CD14-positive monocyte (primary cell): ENCODE measurements around the gene PDCL3. TPM values are rescaled to one million over a fixed set of nuclear protein-coding genes. Genes with fewer than 3 reads are reported as not detected.
A peak's percentile ranks its signal among the peaks of the same experiment; 100 is the strongest.

Source experiments
- DNase-seq, 3 donors: peaks; one replicate each; pipeline ENCODE4 v3.0.0-alpha.2; 2011 to 2022
- H2AFZ ChIP-seq: 2 replicates; pipeline ENCODE4 v1.6.0; 2012; ENCODE audit warnings: mild to moderate bottlenecking, low read depth, low read length, inconsistent platforms; ENCODE audit not compliant: insufficient read depth, poor library complexity, severe bottlenecking
- H3K27ac ChIP-seq, 2 donors: 1 replicate in 1 of 2; 2 replicates in 1 of 2; pipeline ENCODE4 v1.5.1; 2012 to 2013; ENCODE audit warnings: low read length in 2 of 2, control low read depth in 1 of 2, inconsistent platforms in 1 of 2, low read depth in 1 of 2, mild to moderate bottlenecking in 1 of 2
- H3K27me3 ChIP-seq, 2 donors: one replicate each; pipeline versions ENCODE4 v1.6.0 to v1.6.1; 2011 to 2013; ENCODE audit warnings: low read length in 2 of 2; ENCODE audit not compliant: control insufficient read depth in 2 of 2, insufficient read depth in 2 of 2
- H3K36me3 ChIP-seq, 2 donors: replicated peaks in 1 of 2; 1 replicate in 1 of 2; 2 replicates in 1 of 2; pipeline versions ENCODE4 v1.5.1 to v1.6.1; 2012 to 2013; ENCODE audit warnings: low read length in 2 of 2, control low read depth in 1 of 2, inconsistent platforms in 1 of 2, mild to moderate bottlenecking in 1 of 2; ENCODE audit not compliant: insufficient read depth in 2 of 2, control insufficient read depth in 1 of 2
- H3K4me1 ChIP-seq, 2 donors: 1 replicate in 1 of 2; 2 replicates in 1 of 2; pipeline versions ENCODE4 v1.5.1 to v1.6.1; 2012 to 2013; ENCODE audit warnings: low read length in 2 of 2, control low read depth in 1 of 2, inconsistent platforms in 1 of 2, mild to moderate bottlenecking in 1 of 2, moderate library complexity in 1 of 2; ENCODE audit not compliant: insufficient read depth in 2 of 2, control insufficient read depth in 1 of 2
- H3K4me2 ChIP-seq: replicated peaks from 2 replicates; pipeline ENCODE3; 2012; ENCODE audit warnings: low read length, moderate library complexity, mild to moderate bottlenecking; ENCODE audit not compliant: poor library complexity, severe bottlenecking; ENCODE audit errors: extremely low read depth
- H3K4me3 ChIP-seq, 3 experiments: fragments of 200-600 bp in 1 of 3; sonication (generic) in 1 of 3; replicated peaks in 1 of 3; 1 replicate in 2 of 3; 2 replicates in 1 of 3; pipeline ENCODE4 v1.5.1; 2011 to 2013; ENCODE audit warnings: low read length in 3 of 3, mild to moderate bottlenecking in 3 of 3, control low read depth in 2 of 3, low read depth in 2 of 3, inconsistent platforms in 1 of 3, moderate library complexity in 1 of 3
- H3K79me2 ChIP-seq: 2 replicates; pipeline ENCODE4 v1.6.0; 2012; ENCODE audit warnings: mild to moderate bottlenecking, control low read depth, inconsistent platforms, low read length, moderate library complexity; ENCODE audit not compliant: insufficient read depth
- H3K9ac ChIP-seq: 2 replicates; pipeline ENCODE4 v1.6.0; 2017; ENCODE audit warnings: low read length, mild to moderate bottlenecking; ENCODE audit not compliant: insufficient read depth, poor library complexity, severe bottlenecking
- H3K9me3 ChIP-seq, 2 donors: replicated peaks in 1 of 2; 1 replicate in 1 of 2; 2 replicates in 1 of 2; pipeline versions ENCODE4 v1.5.1 to v1.6.1; 2012 to 2013; ENCODE audit warnings: low read length in 2 of 2, control low read depth in 1 of 2; ENCODE audit not compliant: control insufficient read depth in 1 of 2, insufficient read depth in 1 of 2
- H4K20me1 ChIP-seq: 2 replicates; pipeline ENCODE4 v1.6.0; 2012; ENCODE audit warnings: mild to moderate bottlenecking, low read length, control low read depth, moderate library complexity; ENCODE audit not compliant: insufficient read depth
- H3K27ac Mint-ChIP-seq, 7 donors: one replicate each; pipeline ENCODE4 v1.8.0; 2020; ENCODE audit warnings: mild to moderate bottlenecking in 7 of 7, mixed read lengths in 7 of 7, moderate library complexity in 6 of 7, inconsistent platforms in 2 of 7
- H3K27me3 Mint-ChIP-seq, 3 donors: one replicate each; pipeline ENCODE4 v1.8.0; 2021 to 2022; ENCODE audit warnings: low read depth in 3 of 3, mild to moderate bottlenecking in 3 of 3, mixed read lengths in 3 of 3, moderate library complexity in 3 of 3, inconsistent platforms in 1 of 3
- H3K36me3 Mint-ChIP-seq, 2 donors: one replicate each; pipeline ENCODE4 v1.8.0; 2020; ENCODE audit warnings: mixed read lengths in 2 of 2, inconsistent platforms in 1 of 2, mild to moderate bottlenecking in 1 of 2
- H3K4me1 Mint-ChIP-seq: one replicate; pipeline ENCODE4 v1.8.0; 2020; ENCODE audit warnings: mild to moderate bottlenecking, mixed read lengths
- H3K4me3 Mint-ChIP-seq, 2 donors: one replicate each; pipeline ENCODE4 v1.8.0; 2020; ENCODE audit warnings: mild to moderate bottlenecking in 2 of 2, mixed read lengths in 2 of 2, moderate library complexity in 1 of 2
- H3K9me3 Mint-ChIP-seq, 7 donors: one replicate each; pipeline ENCODE4 v1.8.0; 2020 to 2022; ENCODE audit warnings: mixed read lengths in 7 of 7, mild to moderate bottlenecking in 6 of 7, moderate library complexity in 6 of 7, inconsistent platforms in 2 of 7
- CTCF ChIP-seq: fragments of 200-600 bp; IDR thresholded peaks from one replicate; pipeline ENCODE4 v1.8.0; 2022; ENCODE audit warnings: antibody characterized with exemption, mild to moderate bottlenecking
- WGBS: methylation state at CpG from one replicate; pipeline ENCODE4 v1.1.5; 2013; ENCODE audit warnings: missing lambda C conversion rate; ENCODE audit not compliant: insufficient coverage; 5-methylcytosine and 5-hydroxymethylcytosine counted together
- intact Hi-C, 2 donors: fragments of 100-400 bp; cut with micrococcal nuclease; formaldehyde crosslinking; loops; one replicate each; pipeline versions ENCODE4 v1.15.0 to v1.15.1; 2023
- polyA plus RNA-seq, 3 donors: library from polyadenylated mRNA; depleted of rRNA in 1 of 3; unstranded in 2 of 3; stranded (reverse) in 1 of 3; fragments of 300-500 nt in 2 of 3; fragments of >200 nt in 1 of 3; fragmentation: Illumina TruSeq in 2 of 3; gene quantifications; 1 replicate in 2 of 3; 2 replicates in 1 of 3; pipeline ENCODE4 v1.2.3, GENCODE V29; 2012 to 2021

The PDCL3 gene
- polyA plus RNA-seq, 3 donors = 15.9 to 28.4 (median 24.8) TPM

- H3K4me1 Mint-ChIP-seq = peaks cover 6% of the 10 kb centered on the region
- intact Hi-C loops = no loop called here
- DNase-seq = no peak
- Histone ChIP-seq H3K9me3 (no peaks in the 10 kb centered on the region), H3K36me3 (no peaks in the 10 kb centered on the region), H3K9ac (no peak overlapping the region), H3K4me3 (no peak overlapping the region), H3K4me2 (no peak overlapping the region), H3K27me3 (no peaks in the 10 kb centered on the region), H3K79me2 (no peaks in the 10 kb centered on the region), H3K27ac (no peak overlapping the region), H2AFZ (no peak overlapping the region), H3K4me1 (no peaks in the 10 kb centered on the region), H4K20me1 (no peaks in the 10 kb centered on the region)
- H3K4me3 Mint-ChIP-seq = no peak overlapping the region
- H3K27me3 Mint-ChIP-seq = peaks cover 0 to 4% (median 4%) of the 10 kb centered on the region in 3 donors
- TF ChIP-seq CTCF = no peak
- H3K27ac Mint-ChIP-seq = peak overlapping the region in 1 of 7 donors; percentile 1
- WGBS = 100% methylated on average over 1 of the region's 1 CpG
- no peaks in the 10 kb centered on the region for H3K36me3 Mint-ChIP-seq
- peaks cover 0 to 1% (median 0%) of the 10 kb centered on the region in 7 donors for H3K9me3 Mint-ChIP-seq
Measured at GRCh38 chr2:100548771-100549170, 14.0 kb upstream of the PDCL3 start.

GRCh38 chr2:100551303-100551702 is 11.5 kb upstream of the PDCL3 start:
- Histone ChIP-seq H3K9me3 (no peaks in the 10 kb centered on the region), H3K4me1 (peaks cover 12% of the 10 kb centered on the region in 2 donors), H2AFZ (no peak overlapping the region), H3K27me3 (no peaks in the 10 kb centered on the region), H3K79me2 (no peaks in the 10 kb centered on the region), H3K27ac (no peak overlapping the region), H3K9ac (no peak overlapping the region), H3K4me3 (no peak overlapping the region), H3K4me2 (no peak overlapping the region), H4K20me1 (no peaks in the 10 kb centered on the region), H3K36me3 (no peaks in the 10 kb centered on the region)
- H3K27me3 Mint-ChIP-seq = peaks cover 0 to 6% (median 4%) of the 10 kb centered on the region in 3 donors
- no peak overlapping the region for H3K4me3 Mint-ChIP-seq
- no peak for TF ChIP-seq CTCF
- intact Hi-C loops = no loop called here
- no peaks in the 10 kb centered on the region for H3K36me3 Mint-ChIP-seq
- H3K4me1 Mint-ChIP-seq = peaks cover 17% of the 10 kb centered on the region
- 95% methylated on average over 2 of the region's 5 CpGs for WGBS
- no peak overlapping the region for H3K27ac Mint-ChIP-seq
- H3K9me3 Mint-ChIP-seq = peaks cover 0 to 1% (median 0%) of the 10 kb centered on the region in 7 donors
- DNase-seq = no peak
